Measurements from ENCODE around the gene AHDC1. TPM values are rescaled to one million over a fixed set of nuclear protein-coding genes. Genes with fewer than 3 reads are reported as not detected.

AHDC1 gene
- total and polyA plus RNA-seq, 2 of the 13 experiments (the other 11 are each of a cell fraction or from before 2014, with no cell fraction given), result 1.0 to 2.7 TPM

- in situ Hi-C loops (cut with HindIII; ENCODE audit: extremely low pct_ligation_motif_present, low pct_unique_long_range_greater_than_20kb) (no loop called here), intact Hi-C loops (cut with micrococcal nuclease; ENCODE audit: unreplicated experiment) (no loop called here)
- no peak for TF ChIP-seq GMEB2 (CRISPR knock-in tag; IDR thresholded peaks at IDR 0.05; ENCODE audit: low read depth)
- TF ChIP-seq NAIF1 (CRISPR knock-in tag; IDR thresholded peaks at IDR 0.05; ENCODE audit: borderline replicate concordance), result no peak
- TF ChIP-seq GTF3A (CRISPR knock-in tag; conservative IDR thresholded peaks at IDR 0.05), result no peak
- TF ChIP-seq ZFYVE20 (CRISPR knock-in tag; IDR thresholded peaks at IDR 0.05; ENCODE audit: borderline replicate concordance, low read depth), result no peak
- peak; percentile 86 for TF ChIP-seq ZNF768 (CRISPR knock-in tag; IDR thresholded peaks at IDR 0.05)
- no TSS peak for BruUV-seq (replicated peaks)
- no peak for DNase-seq (ENCODE audit: low spot score)
- Histone ChIP-seq H3K4me2 (ENCODE audit: low read depth, low read length) (no peak overlapping the region), H3K27me3 (ENCODE audit: control insufficient read depth in 1 of 2, insufficient read depth in 2 of 2, low read length in 2 of 2) (peaks cover 8 to 46% of the 10 kb centered on the region in 2 experiments; a peak in 4 of 5 replicates), H3K4me1 (ENCODE audit: insufficient read depth, low read length) (peaks cover 18% of the 10 kb centered on the region), H3K4me3 (replicated peaks in 1 of 3; ENCODE audit: insufficient read depth in 1 of 3, low read depth in 2 of 3, low read length in 3 of 3) (no peak overlapping the region), H2AFZ (ENCODE audit: low read length) (no peak overlapping the region), H3K36me3 (replicated peaks in 1 of 2; ENCODE audit: control insufficient read depth in 1 of 2, insufficient read depth in 2 of 2, low read length in 2 of 2) (no peaks in the 10 kb centered on the region), H3K9me3 (ENCODE audit: low read length) (no peaks in the 10 kb centered on the region), H3K9ac (ENCODE audit: insufficient read depth, low read depth, low read length) (no peak overlapping the region), H4K20me1 (ENCODE audit: insufficient read depth, low read length) (no peaks in the 10 kb centered on the region), H3K79me2 (ENCODE audit: insufficient read depth, low read length) (no peaks in the 10 kb centered on the region), H3K27ac (ENCODE audit: extremely low read length, insufficient read depth, low read length) (no peak overlapping the region)
- WGBS (ENCODE audit: low lambda C conversion rate), result 26% methylated on average over 8 of the region's 17 CpGs
- ChIA-PET CTCF (ENCODE audit: low intra/inter-chr PET ratio, low total read pairs) (no interaction called here), POLR2A (no interaction called here)
- no peak for ATAC-seq
- FAIRE-seq, result no peak
Observed at GRCh38 chr1:27633640-27634176, 29.8 kb upstream of the AHDC1 start.

- CTCF ChIA-PET (ENCODE audit: low intra/inter-chr PET ratio, low total read pairs), result no interaction called here
- no peak for TF ChIP-seq ZNF670 (CRISPR knock-in tag; IDR thresholded peaks at IDR 0.05; ENCODE audit: borderline replicate concordance)
- no peak for TF ChIP-seq ZNF607 (CRISPR knock-in tag; IDR thresholded peaks at IDR 0.05; ENCODE audit: borderline replicate concordance)
- no peak for TF ChIP-seq HCFC1 (IDR thresholded peaks at IDR 0.05; ENCODE audit: low read depth, low read length)
- no peak for TF ChIP-seq ZNF256 (CRISPR knock-in tag; conservative IDR thresholded peaks at IDR 0.05)
- no peak for TF ChIP-seq ZSCAN22 (CRISPR knock-in tag; IDR thresholded peaks at IDR 0.05)
- no peak for TF ChIP-seq NAIF1 (CRISPR knock-in tag; IDR thresholded peaks at IDR 0.05; ENCODE audit: borderline replicate concordance)
- Histone ChIP-seq H3K4me2 (ENCODE audit: low read depth, low read length) (no peak overlapping the region), H4K20me1 (ENCODE audit: insufficient read depth, low read length) (no peaks in the 10 kb centered on the region), H2AFZ (ENCODE audit: low read length) (no peak overlapping the region), H3K4me1 (ENCODE audit: insufficient read depth, low read length) (peaks cover 18% of the 10 kb centered on the region), H3K27ac (ENCODE audit: extremely low read length, insufficient read depth, low read length) (no peak overlapping the region), H3K36me3 (replicated peaks in 1 of 2; ENCODE audit: control insufficient read depth in 1 of 2, insufficient read depth in 2 of 2, low read length in 2 of 2) (no peaks in the 10 kb centered on the region), H3K27me3 (ENCODE audit: control insufficient read depth in 1 of 2, insufficient read depth in 2 of 2, low read length in 2 of 2) (peaks cover 8 to 49% of the 10 kb centered on the region in 2 experiments; a peak in 4 of 5 replicates), H3K79me2 (ENCODE audit: insufficient read depth, low read length) (no peaks in the 10 kb centered on the region), H3K4me3 (replicated peaks in 1 of 3; ENCODE audit: insufficient read depth in 1 of 3, low read depth in 2 of 3, low read length in 3 of 3) (no peak overlapping the region), H3K9ac (ENCODE audit: insufficient read depth, low read depth, low read length) (no peak overlapping the region), H3K9me3 (ENCODE audit: low read length) (no peaks in the 10 kb centered on the region)
- ATAC-seq, result no peak
- no TSS peak for BruUV-seq (replicated peaks)
- no peak for DNase-seq (ENCODE audit: low spot score)
- intact Hi-C loops (cut with micrococcal nuclease; ENCODE audit: unreplicated experiment), result no loop called here
- WGBS (ENCODE audit: low lambda C conversion rate), result 50% methylated on average over 2 of the region's 5 CpGs
- in situ Hi-C loops (cut with HindIII; ENCODE audit: extremely low pct_ligation_motif_present, low pct_unique_long_range_greater_than_20kb), result no loop called here
- FAIRE-seq, result no peak
- POLR2A ChIA-PET, result no interaction called here
Observed at GRCh38 chr1:27633298-27633610, 29.3 kb upstream of the AHDC1 start.

Data from HepG2 (cell line).